GM19372 (cell line): ENCODE measurements around the gene SLC38A11.

Source experiments
- ATAC-seq: cut with Tn5 transposase; IDR thresholded peaks from one replicate; pipeline ENCODE4 v1.9.1; 2021; ENCODE audit warnings: mild to moderate bottlenecking, low read depth, moderate library complexity; ENCODE audit not compliant: unreplicated experiment

Gene SLC38A11

GRCh38 chr2:164974221-164974620, 18.9 kb upstream of the SLC38A11 start:
- no peak for ATAC-seq

- no peak for ATAC-seq
Measured at GRCh38 chr2:164972216-164972615, 16.9 kb upstream of the SLC38A11 start.

GRCh38 chr2:164969909-164970690, 14.8 kb upstream of the SLC38A11 start:
- no peak for ATAC-seq

- no peak for ATAC-seq
Measured at GRCh38 chr2:164967781-164968228, 12.5 kb upstream of the SLC38A11 start.

DNA sequence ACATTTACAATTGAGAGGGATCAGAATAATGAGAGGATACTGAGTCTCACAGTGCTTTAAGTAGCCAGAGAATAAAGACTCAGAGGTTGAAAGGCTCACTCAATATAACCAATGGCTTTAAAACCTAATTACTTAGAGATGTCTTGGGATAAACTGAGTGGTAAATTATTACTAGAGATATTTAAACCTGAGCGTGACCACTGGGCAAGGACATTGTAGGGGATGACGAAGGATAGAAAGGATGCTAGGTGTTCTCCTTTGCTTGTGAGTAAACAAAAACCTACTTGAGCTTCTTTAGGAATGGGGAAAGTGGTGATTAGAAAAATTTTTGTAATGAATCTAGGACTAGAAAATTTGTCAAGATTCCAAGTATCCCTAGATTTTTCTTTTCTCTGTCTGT, 12.0 kb upstream of the SLC38A11 start:
- no peak for ATAC-seq

- no peak for ATAC-seq
Measured at GRCh38 chr2:164964700-164965099, 9.4 kb upstream of the SLC38A11 start.

DNA sequence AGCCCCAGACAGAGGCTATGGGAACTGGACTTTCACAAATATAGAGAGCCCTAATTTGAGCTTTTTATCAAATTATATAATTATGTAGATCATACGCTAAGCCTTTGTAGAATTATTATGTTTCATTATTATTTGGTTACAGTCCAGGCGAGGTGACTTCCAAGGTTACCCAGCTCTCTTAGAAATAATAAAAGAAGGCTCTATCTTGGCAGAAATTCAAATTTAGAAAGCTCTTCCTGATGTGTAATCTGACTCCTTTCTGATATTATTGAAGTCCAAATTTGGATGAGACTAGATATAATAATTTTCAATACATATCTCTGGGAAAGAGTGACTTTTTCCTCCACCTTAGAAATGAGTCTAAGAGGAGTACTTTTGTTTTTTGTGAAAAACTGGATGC, 4.8 kb upstream of the SLC38A11 start:
- no peak for ATAC-seq

DNA sequence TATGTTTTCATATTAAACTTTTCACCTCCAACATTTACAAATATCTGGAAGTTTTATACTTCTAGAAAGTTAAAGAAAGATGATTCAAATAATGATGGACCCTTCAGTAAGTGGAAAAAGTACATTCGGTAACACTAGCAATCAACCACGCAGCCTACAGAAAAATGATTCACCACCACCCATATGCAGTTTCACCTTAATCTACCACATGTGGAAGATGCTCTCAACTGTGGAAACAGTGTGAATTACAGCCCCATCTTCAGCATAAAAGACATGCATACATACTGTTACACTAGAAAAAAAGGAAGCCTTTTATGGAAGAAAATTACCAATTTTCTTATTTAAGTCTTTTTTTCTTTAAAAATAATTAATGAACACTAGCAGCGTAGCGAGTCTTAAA, 1.1 kb downstream of the SLC38A11 start:
- ATAC-seq = no peak

GRCh38 chr2:164953279-164953678, 2.0 kb downstream of the SLC38A11 start:
- ATAC-seq = no peak

- no peak for ATAC-seq
Measured at GRCh38 chr2:164952057-164952702, 3.1 kb downstream of the SLC38A11 start.

DNA sequence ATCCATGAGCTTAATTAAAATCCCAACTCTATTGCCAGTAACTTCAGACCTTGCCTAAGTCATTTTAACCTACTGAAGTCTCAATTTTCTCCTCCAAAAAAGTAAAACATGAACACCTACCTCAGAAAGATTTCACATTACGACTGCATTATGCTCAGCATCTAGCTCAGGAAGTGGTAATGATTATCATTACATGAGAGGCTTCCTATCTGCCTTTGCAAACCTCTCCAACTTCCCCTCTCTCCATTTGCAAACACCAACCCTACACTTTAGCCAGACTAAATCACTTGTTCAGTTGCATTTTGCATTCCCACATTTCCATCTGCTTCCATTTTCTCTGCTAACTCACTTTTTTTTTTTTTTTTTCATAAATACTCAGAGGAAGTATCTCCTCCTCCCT, 6.8 kb downstream of the SLC38A11 start:
- ATAC-seq = no peak

- no peak for ATAC-seq
Measured at GRCh38 chr2:164947281-164947680, 8.0 kb downstream of the SLC38A11 start.

DNA sequence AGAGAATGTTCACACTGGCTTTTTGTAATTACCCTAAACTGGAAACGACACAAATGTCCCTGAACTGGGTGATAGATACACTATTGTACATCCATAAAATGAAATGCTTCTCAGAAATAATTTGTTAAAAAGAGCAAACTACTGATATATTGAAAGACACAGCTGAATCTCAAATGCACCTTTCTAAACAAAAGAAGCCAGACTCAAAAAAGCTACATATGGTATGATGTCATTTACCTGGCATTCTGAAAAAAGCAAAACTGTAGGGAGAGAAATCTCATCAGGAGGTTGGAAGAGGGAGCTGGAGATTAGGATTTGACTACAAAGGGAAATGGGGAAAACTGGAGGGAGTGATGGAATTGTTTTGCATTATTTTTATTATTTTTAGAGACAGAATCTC, 12.0 kb downstream of the SLC38A11 start:
- no peak for ATAC-seq

- ATAC-seq = no peak
Measured at GRCh38 chr2:164937864-164938401, 17.4 kb downstream of the SLC38A11 start.

DNA sequence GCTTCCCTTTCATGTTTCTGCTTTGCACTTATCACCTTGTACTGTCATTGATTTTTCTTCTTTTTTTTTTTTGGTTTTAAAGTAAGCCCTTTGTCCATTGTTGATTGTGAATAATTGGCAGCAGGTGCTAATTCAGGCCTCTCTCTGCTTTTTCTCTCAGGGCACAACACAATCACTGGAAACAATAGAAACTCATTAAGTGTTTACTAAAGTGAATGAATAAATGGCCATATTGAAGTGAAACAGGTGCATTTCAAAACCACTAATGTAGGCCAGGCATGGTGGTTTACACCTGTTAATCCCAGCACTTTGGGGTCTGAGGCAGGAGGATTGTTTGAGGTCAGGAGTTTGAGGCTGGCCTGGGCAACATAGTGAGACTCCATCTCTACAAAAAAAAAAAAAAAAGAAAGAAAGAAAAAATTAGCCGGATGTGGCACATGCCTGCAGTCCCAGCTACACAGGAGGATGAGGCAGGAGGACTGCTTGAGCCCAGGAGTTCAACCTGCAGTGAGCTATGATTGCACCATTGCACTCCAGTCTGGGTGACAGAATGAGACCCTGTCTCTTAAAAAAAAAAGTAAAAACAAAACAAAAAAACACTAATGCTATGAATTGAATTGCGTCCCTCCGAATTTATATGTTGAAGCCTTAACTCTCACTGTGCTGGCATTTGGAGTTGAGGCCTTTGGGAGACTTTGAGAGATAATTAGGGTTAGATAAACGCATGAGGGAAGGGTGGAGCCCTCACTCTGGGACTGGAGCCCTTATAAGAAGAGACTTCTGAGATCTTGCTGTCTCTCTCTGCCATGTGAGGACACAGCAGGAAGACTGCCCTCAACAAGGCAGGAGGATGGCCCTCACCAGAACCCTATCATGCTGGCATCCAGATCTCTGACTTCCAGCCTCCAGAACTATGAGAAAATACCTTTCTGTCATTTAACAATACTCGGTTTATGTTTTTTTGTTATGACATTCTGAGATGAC, 19.9 kb downstream of the SLC38A11 start:
- ATAC-seq = no peak

GRCh38 chr2:164934401-164935117, 20.8 kb downstream of the SLC38A11 start:
- no peak for ATAC-seq

DNA sequence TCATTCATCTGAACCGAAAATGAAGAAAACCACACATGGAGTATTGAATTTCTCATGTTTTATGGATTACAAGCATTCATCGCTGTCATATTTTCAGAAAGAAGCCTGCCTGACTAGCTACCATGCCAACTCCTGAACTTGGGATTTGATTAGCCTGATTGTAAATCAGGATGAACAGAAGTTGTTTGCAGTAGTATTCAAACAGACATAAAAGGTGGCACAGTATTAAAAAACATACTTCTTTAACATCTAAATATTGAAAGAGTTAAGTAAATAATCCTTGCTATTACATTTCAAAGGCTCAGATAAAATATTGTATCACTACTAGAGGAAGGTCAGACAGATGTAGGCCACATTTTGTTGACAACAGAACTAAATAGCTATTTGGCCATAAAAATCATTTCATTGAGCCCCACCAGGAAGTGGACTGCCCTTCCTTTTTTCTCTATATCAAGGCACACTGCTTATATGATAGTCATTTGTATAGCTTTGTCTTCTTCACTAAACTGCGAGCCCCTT, 21.6 kb downstream of the SLC38A11 start:
- no peak for ATAC-seq

DNA sequence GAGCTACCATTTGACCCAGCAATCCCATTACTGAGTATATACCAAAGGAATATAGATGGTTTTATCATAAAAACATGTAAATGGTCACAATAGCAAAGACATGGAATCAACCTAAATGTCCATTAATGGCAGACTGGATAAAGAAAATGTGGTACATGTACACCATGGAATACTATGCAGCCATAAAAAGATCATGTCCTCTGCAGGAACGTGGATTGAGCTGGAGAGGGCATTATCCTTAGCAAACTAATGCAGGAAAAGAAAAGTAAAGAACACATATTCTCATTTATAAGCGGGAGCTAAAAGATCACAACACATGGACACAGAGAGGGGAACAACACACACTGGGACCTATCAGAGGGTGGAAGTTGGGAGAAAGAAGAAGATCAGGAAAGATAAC, 22.9 kb downstream of the SLC38A11 start:
- ATAC-seq = no peak

- no peak for ATAC-seq
Measured at GRCh38 chr2:164928101-164928673, 27.1 kb downstream of the SLC38A11 start.
